ENCODE results near the gene TSPEAR.
A peak's percentile ranks its signal among the peaks of the same experiment; 100 is the strongest.

The TSPEAR gene

GRCh38 chr21:44459712-44460440, 251.5 kb downstream of the TSPEAR start:
- no peaks in the 10 kb centered on the region for H3K36me3 ChIP-seq (ENCODE audit: control insufficient read depth, insufficient read depth, low read length)
- no peak overlapping the region for H3K27ac ChIP-seq (ENCODE audit: low read length)
- DNase-seq (ENCODE audit: low read depth, low spot score), result no peak
- H3K4me1 ChIP-seq (ENCODE audit: control insufficient read depth, insufficient read depth, low read length), result 0 out of 2 replicates have a peak, but pooled peaks cover 2% of the 10 kb centered on the region
- H3K9me3 ChIP-seq (ENCODE audit: control insufficient read depth, insufficient read depth, low read length), result no peaks in the 10 kb centered on the region
- H3K27me3 ChIP-seq (ENCODE audit: control insufficient read depth, insufficient read depth, low read length), result no peaks in the 10 kb centered on the region
- no peak overlapping the region for H3K4me3 ChIP-seq (ENCODE audit: low read length)
- no CpG with 5 or more reads among the region's 14 CpGs for WGBS (ENCODE audit: insufficient coverage, insufficient read length)

DNA sequence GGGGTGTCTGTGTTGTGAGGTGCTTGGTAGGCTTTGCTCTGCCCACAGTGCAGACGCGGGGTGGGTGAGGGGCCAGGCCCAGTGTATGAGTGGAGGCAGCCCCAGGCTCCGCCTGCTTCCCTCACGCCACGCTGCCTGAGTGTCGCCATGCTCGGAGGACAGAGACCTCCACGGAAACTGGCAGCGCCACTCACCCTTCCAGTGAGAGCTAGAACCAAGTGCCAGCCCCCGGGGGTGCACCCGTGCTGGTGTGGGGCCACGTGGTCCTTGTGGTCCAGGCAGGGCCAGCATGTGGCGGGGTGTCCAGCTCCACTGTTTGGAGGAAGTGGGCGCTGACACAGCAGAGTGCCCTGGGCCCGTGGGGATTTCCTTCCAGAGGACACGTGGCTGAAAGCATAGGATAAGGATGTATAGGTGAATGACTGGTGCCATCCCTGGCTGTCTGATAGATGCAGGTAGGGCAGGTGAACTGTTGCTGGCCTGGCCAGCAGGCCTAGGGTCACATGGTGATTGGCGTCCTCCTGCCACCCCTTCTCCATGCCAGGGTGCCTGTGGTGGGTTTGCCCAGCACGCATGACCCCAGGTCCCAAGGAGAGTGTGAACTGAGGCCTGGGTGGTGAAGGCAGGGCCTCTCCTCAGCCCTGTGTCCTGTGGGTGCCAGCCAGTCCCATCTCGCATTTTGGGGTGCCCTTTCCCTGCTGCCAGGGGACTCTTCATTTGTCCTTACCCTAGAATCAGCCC, 252.2 kb downstream of the TSPEAR start:
- H3K9me3 ChIP-seq (ENCODE audit: control insufficient read depth, insufficient read depth, low read length), result no peaks in the 10 kb centered on the region
- no peaks in the 10 kb centered on the region for H3K27me3 ChIP-seq (ENCODE audit: control insufficient read depth, insufficient read depth, low read length)
- no peak overlapping the region for H3K27ac ChIP-seq (ENCODE audit: low read length)
- no CpG with 5 or more reads among the region's 19 CpGs for WGBS (ENCODE audit: insufficient coverage, insufficient read length)
- no peak for DNase-seq (ENCODE audit: low read depth, low spot score)
- H3K4me1 ChIP-seq (ENCODE audit: control insufficient read depth, insufficient read depth, low read length), result 0 out of 2 replicates have a peak, but pooled peaks cover 2% of the 10 kb centered on the region
- H3K36me3 ChIP-seq (ENCODE audit: control insufficient read depth, insufficient read depth, low read length), result no peaks in the 10 kb centered on the region
- no peak overlapping the region for H3K4me3 ChIP-seq (ENCODE audit: low read length)

- H3K27ac ChIP-seq (ENCODE audit: low read length), result no peak overlapping the region
- H3K4me3 ChIP-seq (ENCODE audit: low read length), result no peak overlapping the region
- WGBS (ENCODE audit: insufficient coverage, insufficient read length), result no CpG with 5 or more reads among the region's 44 CpGs
- DNase-seq (ENCODE audit: low read depth, low spot score), result no peak
- no peaks in the 10 kb centered on the region for H3K27me3 ChIP-seq (ENCODE audit: control insufficient read depth, insufficient read depth, low read length)
- no peaks in the 10 kb centered on the region for H3K9me3 ChIP-seq (ENCODE audit: control insufficient read depth, insufficient read depth, low read length)
- no peaks in the 10 kb centered on the region for H3K36me3 ChIP-seq (ENCODE audit: control insufficient read depth, insufficient read depth, low read length)
- 0 out of 2 replicates have a peak, but pooled peaks cover 2% of the 10 kb centered on the region for H3K4me1 ChIP-seq (ENCODE audit: control insufficient read depth, insufficient read depth, low read length)
Observed at GRCh38 chr21:44456915-44457736, 254.2 kb downstream of the TSPEAR start.

DNA sequence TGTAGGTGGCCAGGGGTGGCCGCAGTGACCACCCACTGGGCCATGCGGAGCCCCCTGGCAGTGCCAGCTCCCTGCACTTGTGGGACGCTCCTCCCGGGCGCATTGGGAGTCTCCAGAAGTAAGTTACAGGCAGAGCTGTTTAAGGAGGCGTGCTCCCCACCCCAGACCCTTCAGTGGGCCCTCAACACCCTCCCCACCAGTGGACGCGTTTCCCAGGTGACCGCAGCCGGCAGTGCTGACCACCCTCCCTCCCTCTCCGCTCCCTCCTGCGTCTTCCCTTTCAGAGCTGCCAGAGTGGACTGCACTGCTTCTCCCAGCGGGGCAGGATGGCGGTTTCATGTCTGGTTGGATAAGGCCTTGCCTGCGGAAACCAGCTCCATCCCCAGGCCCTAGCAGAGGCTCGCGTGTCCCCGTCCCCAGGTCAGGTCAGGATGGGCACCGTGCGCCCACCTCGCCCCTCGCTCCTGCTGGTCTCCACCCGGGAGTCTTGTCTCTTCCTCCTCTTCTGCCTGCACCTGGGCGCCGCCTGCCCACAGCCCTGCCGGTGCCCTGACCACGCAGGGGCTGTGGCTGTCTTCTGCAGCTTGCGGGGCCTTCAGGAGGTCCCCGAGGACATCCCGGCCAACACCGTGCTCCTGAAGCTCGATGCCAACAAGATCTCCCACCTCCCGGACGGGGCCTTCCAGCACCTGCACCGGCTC, 255.0 kb downstream of the TSPEAR start:
- DNase-seq (ENCODE audit: low read depth, low spot score), result no peak
- H3K4me3 ChIP-seq (ENCODE audit: low read length), result peak overlapping the region; percentile 71; the same call in 1 of the 2 replicates

GRCh38 chr21:44455524-44456213, 255.7 kb downstream of the TSPEAR start:
- no peak overlapping the region for H3K27ac ChIP-seq (ENCODE audit: low read length)
- DNase-seq (ENCODE audit: low read depth, low spot score), result no peak
- H3K36me3 ChIP-seq (ENCODE audit: control insufficient read depth, insufficient read depth, low read length), result no peaks in the 10 kb centered on the region
- H3K4me3 ChIP-seq (ENCODE audit: low read length), result peak overlapping the region; percentile 71
- H3K9me3 ChIP-seq (ENCODE audit: control insufficient read depth, insufficient read depth, low read length), result no peaks in the 10 kb centered on the region
- no CpG with 5 or more reads among the region's 72 CpGs for WGBS (ENCODE audit: insufficient coverage, insufficient read length)
- H3K27me3 ChIP-seq (ENCODE audit: control insufficient read depth, insufficient read depth, low read length), result no peaks in the 10 kb centered on the region
- H3K4me1 ChIP-seq (ENCODE audit: control insufficient read depth, insufficient read depth, low read length), result 0 out of 2 replicates have a peak, but pooled peaks cover 2% of the 10 kb centered on the region

More for the DNA sequence above, 255.0 kb downstream of the TSPEAR start:
- Histone ChIP-seq H3K27ac (ENCODE audit: low read length) (no peak overlapping the region), H3K9me3 (ENCODE audit: control insufficient read depth, insufficient read depth, low read length) (no peaks in the 10 kb centered on the region), H3K27me3 (ENCODE audit: control insufficient read depth, insufficient read depth, low read length) (no peaks in the 10 kb centered on the region), H3K4me1 (ENCODE audit: control insufficient read depth, insufficient read depth, low read length) (0 out of 2 replicates have a peak, but pooled peaks cover 2% of the 10 kb centered on the region), H3K36me3 (ENCODE audit: control insufficient read depth, insufficient read depth, low read length) (no peaks in the 10 kb centered on the region)
- WGBS (ENCODE audit: insufficient coverage, insufficient read length), result no CpG with 5 or more reads among the region's 35 CpGs

GRCh38 chr21:44454747-44455523, 256.4 kb downstream of the TSPEAR start, which contains the start of gene LRRC3:
TSS of gene LRRC3 (plus strand) at chr21:44455510. CDS start at chr21:44456645, 1,135 bp downstream.
- DNase-seq (ENCODE audit: low read depth, low spot score), result peak; percentile 71
- Histone ChIP-seq H3K4me3 (ENCODE audit: low read length) (peak within 1 kb of the TSS; percentile 71), H3K36me3 (ENCODE audit: control insufficient read depth, insufficient read depth, low read length) (no peaks in the 10 kb centered on the region), H3K9me3 (ENCODE audit: control insufficient read depth, insufficient read depth, low read length) (no peaks in the 10 kb centered on the region), H3K27ac (ENCODE audit: low read length) (no peak within 1 kb of the TSS), H3K27me3 (ENCODE audit: control insufficient read depth, insufficient read depth, low read length) (no peaks in the 10 kb centered on the region), H3K4me1 (ENCODE audit: control insufficient read depth, insufficient read depth, low read length) (0 out of 2 replicates have a peak, but pooled peaks cover 2% of the 10 kb centered on the region)
- WGBS (ENCODE audit: insufficient coverage, insufficient read length), result no CpG with 5 or more reads among the region's 45 CpGs

DNA sequence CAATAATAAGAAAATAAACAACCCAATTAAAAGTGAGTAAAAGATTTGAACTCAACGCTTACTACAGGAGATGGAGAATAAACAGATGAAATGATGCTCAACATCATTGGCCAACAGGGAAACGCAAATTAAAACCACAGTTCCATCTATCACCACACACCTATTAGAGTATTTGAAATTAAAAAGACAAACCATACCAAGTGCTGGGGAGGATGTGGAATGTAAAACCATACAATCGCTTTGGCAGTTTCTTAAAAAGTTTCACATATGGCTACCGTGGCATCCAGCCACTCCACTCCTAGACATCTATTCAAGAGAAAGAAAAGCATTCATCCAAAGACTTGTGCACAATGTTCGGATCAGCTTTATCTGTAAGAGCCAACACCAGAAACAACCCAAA, 257.3 kb downstream of the TSPEAR start:
- no CpG with 5 or more reads among the region's 5 CpGs for WGBS (ENCODE audit: insufficient coverage, insufficient read length)
- Histone ChIP-seq H3K27me3 (ENCODE audit: control insufficient read depth, insufficient read depth, low read length) (no peaks in the 10 kb centered on the region), H3K4me3 (ENCODE audit: low read length) (no peak overlapping the region), H3K27ac (ENCODE audit: low read length) (no peak overlapping the region), H3K9me3 (ENCODE audit: control insufficient read depth, insufficient read depth, low read length) (no peaks in the 10 kb centered on the region), H3K36me3 (ENCODE audit: control insufficient read depth, insufficient read depth, low read length) (no peaks in the 10 kb centered on the region), H3K4me1 (ENCODE audit: control insufficient read depth, insufficient read depth, low read length) (0 out of 2 replicates have a peak, but pooled peaks cover 2% of the 10 kb centered on the region)
- DNase-seq (ENCODE audit: low read depth, low spot score), result no peak

DNA sequence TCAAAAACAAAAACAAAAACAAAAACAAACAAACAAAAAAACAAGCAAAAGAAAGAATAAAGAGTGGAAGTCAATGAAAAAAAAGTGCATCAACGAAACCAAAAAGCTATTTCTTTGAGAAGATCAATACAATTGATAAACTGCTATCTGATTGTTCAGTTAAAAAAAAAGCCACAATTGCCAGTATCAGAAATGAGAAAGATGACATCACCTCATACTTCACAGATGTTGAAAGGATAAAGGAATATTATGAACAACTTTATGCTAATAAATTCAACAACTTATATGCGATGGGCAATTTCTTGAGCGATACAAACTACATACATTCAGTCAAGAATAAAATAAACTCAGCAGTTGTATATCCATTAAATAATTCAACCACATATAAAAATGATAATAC, 258.3 kb downstream of the TSPEAR start:
- Histone ChIP-seq H3K9me3 (ENCODE audit: control insufficient read depth, insufficient read depth, low read length) (no peaks in the 10 kb centered on the region), H3K4me1 (ENCODE audit: control insufficient read depth, insufficient read depth, low read length) (0 out of 2 replicates have a peak, but pooled peaks cover 2% of the 10 kb centered on the region), H3K27ac (ENCODE audit: low read length) (no peak overlapping the region), H3K27me3 (ENCODE audit: control insufficient read depth, insufficient read depth, low read length) (no peaks in the 10 kb centered on the region), H3K4me3 (ENCODE audit: low read length) (no peak overlapping the region), H3K36me3 (ENCODE audit: control insufficient read depth, insufficient read depth, low read length) (no peaks in the 10 kb centered on the region)
- no CpG with 5 or more reads among the region's 3 CpGs for WGBS (ENCODE audit: insufficient coverage, insufficient read length)
- DNase-seq (ENCODE audit: low read depth, low spot score), result no peak

GRCh38 chr21:44450999-44451398, 260.4 kb downstream of the TSPEAR start:
- WGBS (ENCODE audit: insufficient coverage, insufficient read length), result no CpG with 5 or more reads among the region's 14 CpGs
- Histone ChIP-seq H3K4me3 (ENCODE audit: low read length) (no peak overlapping the region), H3K27me3 (ENCODE audit: control insufficient read depth, insufficient read depth, low read length) (no peaks in the 10 kb centered on the region), H3K9me3 (ENCODE audit: control insufficient read depth, insufficient read depth, low read length) (no peaks in the 10 kb centered on the region), H3K36me3 (ENCODE audit: control insufficient read depth, insufficient read depth, low read length) (no peaks in the 10 kb centered on the region), H3K4me1 (ENCODE audit: control insufficient read depth, insufficient read depth, low read length) (0 out of 2 replicates have a peak, but pooled peaks cover under 1% of the 10 kb centered on the region), H3K27ac (ENCODE audit: low read length) (no peak overlapping the region)
- no peak for DNase-seq (ENCODE audit: low read depth, low spot score)
